Measurements from ENCODE around the gene ADTRP. TPM values are rescaled to one million over a fixed set of nuclear protein-coding genes. Genes with fewer than 3 reads are reported as not detected.

The ADTRP gene
- total and polyA plus RNA-seq, 2 donors (not counting 1 experiment from before 2014, with no cell fraction given) = 0.18 to 1.2 TPM

GRCh38 chr6:11736601-11737000, 42.0 kb downstream of the ADTRP start:
- no CpG with 5 or more reads among the region's 7 CpGs for WGBS (ENCODE audit: insufficient coverage)
- no peak overlapping the region for H3K27ac Mint-ChIP-seq
- Histone ChIP-seq H3K9ac (ENCODE audit: low read length) (no peak overlapping the region), H3K4me2 (replicated peaks; ENCODE audit: low read depth, low read length, poor library complexity, severe bottlenecking) (no peak overlapping the region), H3K36me3 (replicated peaks in 1 of 2; ENCODE audit: control extremely low read depth in 1 of 2, control insufficient read depth in 1 of 2, extremely low read depth in 1 of 2, insufficient read depth in 2 of 2, low read length in 1 of 2) (no peaks in the 10 kb centered on the region), H3K27me3 (replicated peaks in 1 of 4; ENCODE audit: control extremely low read depth in 1 of 4, control insufficient read depth in 3 of 4, insufficient read depth in 4 of 4, low read length in 3 of 4) (peaks cover 0 to 10% (median 2%) of the 10 kb centered on the region in 4 experiments), H4K20me1 (ENCODE audit: control insufficient read depth, insufficient read depth, low read length, poor library complexity, severe bottlenecking) (no peaks in the 10 kb centered on the region), H3K9me3 (ENCODE audit: control extremely low read depth in 1 of 3, control insufficient read depth in 2 of 3, insufficient read depth in 1 of 3, low read length in 2 of 3) (no peaks in the 10 kb centered on the region), H3K4me3 (ENCODE audit: control extremely low read depth in 1 of 5, extremely low read depth in 1 of 5, insufficient read depth in 1 of 5, low read depth in 2 of 5, low read length in 4 of 5) (no peak overlapping the region), H3K27ac (ENCODE audit: low read length in 2 of 2) (no peak overlapping the region), H3K79me2 (ENCODE audit: control insufficient read depth, insufficient read depth, low read length) (no peaks in the 10 kb centered on the region), H2AFZ (ENCODE audit: insufficient read depth, low read depth, low read length, poor library complexity, severe bottlenecking) (no peak overlapping the region), H3K4me1 (ENCODE audit: control insufficient read depth in 2 of 2, insufficient read depth in 2 of 2, low read length in 2 of 2) (peaks cover 6 to 12% of the 10 kb centered on the region in 2 donors)
- H3K27me3 Mint-ChIP-seq = peaks cover 44% of the 10 kb centered on the region
- no peak overlapping the region for H3K4me3 Mint-ChIP-seq
- CTCF ChIA-PET = no interaction called here
- intact Hi-C loops (cut with micrococcal nuclease) = no loop called here
- peaks cover 11% of the 10 kb centered on the region for H3K4me1 Mint-ChIP-seq
- ATAC-seq (ENCODE audit: low read depth) = no peak
- no peaks in the 10 kb centered on the region for H3K9me3 Mint-ChIP-seq (ENCODE audit: insufficient read depth)
- no peak for DNase-seq
- POLR2A ChIA-PET = no interaction called here
- no peak for TF ChIP-seq CTCF (IDR thresholded peaks at IDR 0.05)
- no peak for TF ChIP-seq EZH2 (IDR thresholded peaks at IDR 0.05; ENCODE audit: borderline replicate concordance, insufficient read depth, low read depth, low read length, poor library complexity, severe bottlenecking)

DNA sequence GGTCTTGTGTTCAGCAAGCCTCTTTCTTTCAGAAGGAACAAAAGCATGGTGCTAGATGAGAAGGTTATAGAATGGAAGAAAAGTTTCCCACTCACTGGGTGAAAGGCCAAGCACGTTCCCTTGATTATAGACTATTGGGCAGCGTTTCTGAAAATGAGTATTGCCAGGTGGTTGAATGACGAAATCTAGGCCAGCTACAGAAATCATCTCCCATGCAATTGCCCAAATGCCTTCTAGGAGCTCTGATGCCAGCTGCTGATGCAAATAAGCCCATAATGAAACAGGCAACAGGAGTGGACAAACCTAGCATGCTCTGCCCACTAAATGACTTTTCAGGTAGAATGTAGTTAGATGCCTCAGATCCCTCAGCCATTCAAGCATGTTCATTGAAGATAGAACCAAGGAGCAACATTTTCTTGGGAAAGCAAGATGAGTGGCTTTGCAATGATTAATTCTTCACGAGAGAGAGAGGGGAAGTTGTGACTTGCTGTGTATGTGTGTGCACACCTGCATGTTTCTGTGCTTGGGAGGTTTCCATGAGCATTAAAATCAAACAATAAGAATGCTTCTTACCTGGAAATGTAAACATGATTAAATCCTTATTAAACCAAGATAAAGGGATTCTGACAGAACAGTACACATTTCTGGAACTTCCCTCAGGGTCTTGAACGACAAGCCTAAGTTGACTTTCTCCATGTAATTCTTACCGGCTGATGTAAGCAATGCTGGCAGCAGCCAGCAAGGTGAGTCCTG, 43.6 kb downstream of the ADTRP start:
- no peaks in the 10 kb centered on the region for H3K9me3 ChIP-seq (ENCODE audit: control extremely low read depth in 1 of 3, control insufficient read depth in 2 of 3, insufficient read depth in 1 of 3, low read length in 2 of 3)
- Mint-ChIP-seq H3K4me3 (no peak overlapping the region), H3K4me1 (peaks cover 13% of the 10 kb centered on the region), H3K9me3 (ENCODE audit: insufficient read depth) (no peaks in the 10 kb centered on the region), H3K27me3 (peaks cover 41% of the 10 kb centered on the region), H3K27ac (no peak overlapping the region)
- no peak overlapping the region for H3K4me2 ChIP-seq (replicated peaks; ENCODE audit: low read depth, low read length, poor library complexity, severe bottlenecking)
- intact Hi-C loops (cut with micrococcal nuclease) = no loop called here
- no peak for ATAC-seq (ENCODE audit: low read depth)
- ChIA-PET CTCF (no interaction called here), POLR2A (no interaction called here)
- no peak overlapping the region for H2AFZ ChIP-seq (ENCODE audit: insufficient read depth, low read depth, low read length, poor library complexity, severe bottlenecking)
- H3K79me2 ChIP-seq (ENCODE audit: control insufficient read depth, insufficient read depth, low read length) = no peaks in the 10 kb centered on the region
- H3K9ac ChIP-seq (ENCODE audit: low read length) = no peak overlapping the region
- no peak for TF ChIP-seq CTCF (IDR thresholded peaks at IDR 0.05)
- no peak for TF ChIP-seq EZH2 (IDR thresholded peaks at IDR 0.05; ENCODE audit: borderline replicate concordance, insufficient read depth, low read depth, low read length, poor library complexity, severe bottlenecking)
- no peak overlapping the region for H3K27ac ChIP-seq (ENCODE audit: low read length in 2 of 2)
- peaks cover 6 to 14% of the 10 kb centered on the region in 2 donors for H3K4me1 ChIP-seq (ENCODE audit: control insufficient read depth in 2 of 2, insufficient read depth in 2 of 2, low read length in 2 of 2)
- H4K20me1 ChIP-seq (ENCODE audit: control insufficient read depth, insufficient read depth, low read length, poor library complexity, severe bottlenecking) = no peaks in the 10 kb centered on the region
- H3K27me3 ChIP-seq (replicated peaks in 1 of 4; ENCODE audit: control extremely low read depth in 1 of 4, control insufficient read depth in 3 of 4, insufficient read depth in 4 of 4, low read length in 3 of 4) = peaks cover 0 to 10% (median 2%) of the 10 kb centered on the region in 4 experiments
- 93% methylated on average over 2 of the region's 6 CpGs for WGBS (ENCODE audit: insufficient coverage)
- H3K4me3 ChIP-seq (ENCODE audit: control extremely low read depth in 1 of 5, extremely low read depth in 1 of 5, insufficient read depth in 1 of 5, low read depth in 2 of 5, low read length in 4 of 5) = no peak overlapping the region
- H3K36me3 ChIP-seq (replicated peaks in 1 of 2; ENCODE audit: control extremely low read depth in 1 of 2, control insufficient read depth in 1 of 2, extremely low read depth in 1 of 2, insufficient read depth in 2 of 2, low read length in 1 of 2) = no peaks in the 10 kb centered on the region
- DNase-seq = no peak

All from B cell (primary cell).